T-helper 2 cell treated with Interferon-gamma antibody and Interleukin-4, amounts not matched to agents 100 ng/mL and 5 ng/mL, for 36 hours (primary cell): Measurements from ENCODE around the gene PXN. TPM values are rescaled to one million over a fixed set of nuclear protein-coding genes. Genes with fewer than 3 reads are reported as not detected.

Source experiments
- intact Hi-C: fragments of 100-400 bp; cut with micrococcal nuclease; formaldehyde crosslinking; loops from one replicate; pipeline ENCODE4 v1.15.1; 2023
- total RNA-seq: library from RNA; stranded (reverse); gene quantifications from 2 replicates; pipeline ENCODE4 v1.2.3, GENCODE V29; 2022

The PXN gene
- total RNA-seq, result 177 and 182 TPM in 2 replicates

DNA sequence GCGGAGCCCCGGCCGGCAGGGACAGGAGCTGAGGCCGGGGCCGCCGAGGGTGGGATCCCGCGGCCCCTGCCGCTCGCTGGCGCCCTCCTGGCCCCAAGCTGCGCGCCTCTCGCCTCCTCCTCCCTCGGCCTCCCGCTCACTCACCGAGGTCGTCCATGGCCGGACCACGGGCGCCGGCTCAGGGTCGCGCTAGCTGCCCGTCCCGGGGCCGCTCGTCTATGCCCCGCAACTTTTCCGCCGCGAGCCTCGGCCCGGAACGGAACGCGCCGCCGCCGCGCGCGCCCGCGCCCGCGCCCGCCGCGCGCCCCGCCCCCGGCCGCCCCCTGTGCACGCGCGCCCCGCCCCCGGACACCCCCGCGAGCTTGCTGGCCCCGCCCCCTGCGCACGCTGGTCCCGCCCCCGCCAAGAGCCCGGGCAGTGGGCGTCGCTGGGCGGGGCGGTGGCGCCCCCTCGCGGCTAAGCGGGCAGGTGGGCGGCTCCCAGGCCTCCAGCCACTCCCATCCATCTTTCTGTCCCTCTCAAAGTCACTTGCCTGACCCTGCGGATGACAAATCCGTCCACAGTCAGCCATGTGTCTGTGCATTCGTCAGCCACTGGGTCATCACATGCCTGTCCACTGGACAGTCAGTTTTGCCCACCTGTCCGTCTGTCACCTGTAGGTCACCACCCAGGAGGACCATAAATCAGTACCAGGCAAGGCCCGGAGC is at the start of gene PXN:
Gene PXN, minus strand, starts transcription at position 258 of the 707 bp plus-strand sequence. Its CDS starts 101 bp downstream, at position 157.
- intact Hi-C loops, result loop anchor here (1.0 to 2.0 kb wide), 3 partner anchors 13 to 65 kb away; partner anchors contain the start of gene RPLP0

DNA sequence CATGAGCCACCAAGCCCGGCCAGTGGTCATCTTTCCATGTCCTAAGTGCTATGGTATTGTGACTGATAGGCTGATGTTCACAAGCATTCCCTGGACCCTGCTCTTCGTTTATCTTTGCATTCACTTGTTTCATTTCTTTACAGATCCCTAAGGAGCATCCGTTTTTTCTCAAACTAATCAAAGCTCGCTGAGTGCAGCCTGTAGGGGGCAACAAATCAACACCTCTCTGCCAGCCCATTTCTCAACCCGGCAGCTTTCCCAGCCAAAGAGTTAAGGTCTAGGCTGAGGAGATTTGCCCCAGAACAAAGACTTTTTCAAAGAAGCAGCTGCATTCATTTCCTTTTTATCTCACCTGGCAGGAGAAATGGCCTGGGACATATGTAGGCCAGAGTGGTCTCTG is 48.7 kb upstream of the PXN start:
- intact Hi-C loops, result no loop called here

DNA sequence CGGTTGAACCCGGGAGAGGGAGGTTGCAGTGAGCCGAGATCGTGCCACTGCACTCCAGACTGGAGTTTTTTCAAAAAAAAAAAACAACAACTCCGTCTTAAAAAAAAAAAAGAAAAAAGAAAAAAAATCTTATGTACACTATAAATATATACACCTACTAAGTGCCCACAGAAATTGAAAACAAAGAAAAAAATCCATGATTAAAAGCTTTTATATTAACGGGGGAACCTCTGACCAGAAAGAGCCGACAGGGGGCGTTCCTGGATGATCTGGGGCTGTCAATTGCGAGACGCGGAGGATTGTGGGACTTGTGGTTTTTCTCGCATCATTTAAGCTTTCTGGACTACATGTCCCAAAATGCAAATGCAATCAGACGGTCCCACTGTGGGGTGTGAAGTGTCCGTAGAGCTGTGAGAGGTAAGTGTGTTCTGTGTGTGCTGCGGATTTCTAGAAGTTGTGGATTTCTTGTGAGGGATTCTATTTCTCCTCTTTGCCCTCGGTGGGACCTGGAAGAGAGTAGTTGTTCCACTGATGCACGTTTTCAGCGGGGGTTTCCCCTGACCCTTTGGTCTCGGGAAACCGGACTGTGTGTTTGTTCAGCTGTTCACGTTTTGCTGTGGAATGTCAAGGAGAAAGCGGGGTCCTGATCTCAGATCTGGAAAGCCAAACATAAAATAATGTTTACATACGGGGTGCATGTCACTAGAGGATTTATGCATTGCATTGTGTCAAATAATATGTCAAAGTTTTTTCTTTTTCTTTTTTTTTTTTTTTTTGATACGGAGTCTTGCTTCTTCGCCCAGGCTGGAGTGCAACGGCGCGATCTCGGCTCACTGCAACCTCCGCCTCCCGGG is 36.7 kb upstream of the PXN start, which contains the start of gene SIRT4:
Gene SIRT4, plus strand, starts transcription at position 360 of the 854 bp plus-strand sequence. CDS start 1,241 bp downstream, outside the sequence.
- intact Hi-C loops, result loop anchor here (1.0 kb wide), 2 partner anchors 9 to 15 kb away; partner anchors contain the start of gene RNU4-1

DNA sequence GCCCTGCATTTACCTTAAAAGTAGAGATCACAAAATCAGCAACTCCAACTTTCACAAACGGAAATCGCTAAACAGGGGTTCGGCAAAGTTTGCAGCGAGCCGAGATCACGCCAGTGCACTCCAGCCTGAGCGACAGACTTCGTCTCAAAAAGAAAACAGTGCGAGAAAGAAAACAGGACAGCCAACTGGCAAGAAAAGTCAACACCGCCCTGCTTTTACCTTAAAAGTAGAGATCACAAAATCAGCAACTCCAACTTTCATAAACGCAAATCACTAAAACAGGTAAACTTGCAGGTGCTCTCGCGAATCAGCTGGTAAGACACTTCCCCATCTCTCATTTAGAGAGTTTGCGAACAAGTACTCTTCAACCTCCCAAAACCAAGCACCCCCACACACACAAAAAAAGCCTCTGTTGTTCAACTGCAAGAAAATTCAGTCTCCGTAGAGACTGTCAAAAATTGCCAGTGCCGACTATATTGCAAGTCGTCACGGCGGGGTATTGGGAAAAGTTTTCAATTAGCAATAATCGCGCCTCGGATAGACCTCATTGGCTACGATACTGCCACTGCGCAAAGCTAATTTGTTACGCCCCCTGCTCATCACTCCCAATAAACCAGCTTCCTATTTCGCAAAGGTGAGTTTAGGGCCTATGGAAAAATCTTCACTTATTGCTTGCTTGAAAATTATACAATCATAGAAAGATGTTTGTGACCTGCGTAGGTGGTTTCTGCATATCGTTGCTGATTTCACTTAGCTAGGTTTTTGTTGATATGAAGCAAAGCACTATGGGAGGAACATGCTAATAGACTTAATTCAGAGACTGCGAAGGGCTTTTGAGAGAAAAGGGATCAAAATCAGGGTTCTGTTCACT is 27.4 kb upstream of the PXN start, which contains the start of gene RNU4-1:
Gene RNU4-1, minus strand, starts transcription at position 577 of the 871 bp plus-strand sequence.
- intact Hi-C loops, result loop anchor here (1.0 to 10.0 kb wide), 7 partner anchors 9 to 304 kb away; partner anchors contain the start of genes BICDL1, COX6A1, RAB35 and SIRT4

- intact Hi-C loops, result loop anchor here (1.0 to 10.0 kb wide), 5 partner anchors 40 to 303 kb away; partner anchors contain the start of genes BICDL1, COX6A1 and RAB35
Observed at GRCh38 chr12:120292411-120292660, 26.8 kb upstream of the PXN start.

- intact Hi-C loops, result loop anchor here (1.0 to 10.0 kb wide), 4 partner anchors 62 to 278 kb away; partner anchors contain the start of genes RAB35 and RPLP0
Observed at GRCh38 chr12:120290609-120291305, 25.2 kb upstream of the PXN start.

DNA sequence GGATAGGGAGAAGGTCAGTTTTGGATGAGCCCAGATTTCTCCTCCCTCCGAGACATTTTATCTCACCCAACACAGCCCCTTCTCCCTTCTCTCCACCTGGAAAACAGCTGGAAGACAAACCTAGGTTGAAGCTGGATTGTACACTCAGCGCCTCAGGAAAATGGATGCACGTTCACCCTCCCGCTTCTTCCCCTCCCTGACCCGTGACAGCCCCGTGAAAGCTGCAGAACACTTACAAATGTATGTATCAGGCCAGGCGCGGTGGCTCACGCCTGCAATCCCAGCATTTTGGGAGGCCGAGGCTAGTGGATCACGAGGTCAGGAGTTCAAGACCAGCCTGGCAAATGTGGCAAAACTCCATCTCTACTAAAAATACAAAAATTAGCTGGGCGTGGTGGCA is 22.0 kb upstream of the PXN start:
- intact Hi-C loops, result no loop called here

DNA sequence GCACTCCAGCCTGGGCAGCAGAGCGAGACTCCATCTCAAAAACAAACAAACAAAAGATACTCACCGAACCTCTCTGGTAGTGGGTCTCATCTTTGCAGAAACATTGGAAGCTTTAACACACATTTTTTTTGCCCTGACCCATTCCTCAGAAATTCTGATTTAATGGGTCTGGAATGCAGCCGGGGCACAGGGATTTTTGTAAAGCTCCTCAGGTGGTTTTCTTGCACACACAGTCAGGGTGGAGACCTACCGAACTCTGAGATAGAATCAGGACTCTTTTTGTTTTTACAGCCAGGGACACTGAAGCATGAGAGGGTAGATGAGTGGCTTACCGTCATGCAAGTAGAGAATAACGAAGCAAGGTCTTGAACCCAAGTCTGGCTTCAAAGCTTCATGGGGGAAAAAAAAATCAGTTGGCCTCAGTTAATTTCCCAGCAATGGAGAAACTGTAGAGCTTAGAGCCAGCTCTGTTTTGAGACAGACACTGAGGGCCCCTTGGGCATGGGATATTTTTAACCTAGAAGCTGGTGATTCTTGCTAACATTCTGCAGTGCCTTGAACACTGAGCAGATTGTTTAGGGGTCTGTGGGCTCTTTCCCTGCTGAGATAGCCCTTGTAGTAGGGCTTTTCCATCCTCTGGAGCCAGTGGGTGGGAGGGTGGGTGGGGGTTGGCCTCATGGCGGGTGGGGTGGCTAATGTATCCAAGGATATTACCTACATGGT is 21.4 kb upstream of the PXN start:
- intact Hi-C loops, result no loop called here

GRCh38 chr12:120284381-120284780 is 18.9 kb upstream of the PXN start:
- intact Hi-C loops, result no loop called here

DNA sequence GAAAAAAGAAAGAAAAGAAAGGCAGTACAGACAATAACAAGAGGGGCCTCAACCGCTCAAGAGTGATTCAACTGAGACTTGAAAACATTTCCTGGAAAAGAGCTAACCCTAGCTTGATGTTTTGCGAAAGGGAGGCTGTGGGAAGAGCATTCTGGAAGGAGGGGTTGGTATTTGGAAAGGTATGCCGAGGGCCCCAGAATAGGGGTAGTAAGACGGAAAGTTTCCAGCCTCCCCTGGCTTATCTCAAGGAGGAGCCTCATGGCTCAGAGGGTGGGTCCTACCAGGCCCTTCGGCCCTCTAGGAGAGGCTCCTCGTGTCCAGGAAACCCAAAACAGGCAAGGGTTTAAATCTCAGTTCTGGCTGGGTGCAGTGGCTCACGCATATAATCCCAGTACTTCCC is 17.8 kb upstream of the PXN start:
- intact Hi-C loops, result no loop called here

DNA sequence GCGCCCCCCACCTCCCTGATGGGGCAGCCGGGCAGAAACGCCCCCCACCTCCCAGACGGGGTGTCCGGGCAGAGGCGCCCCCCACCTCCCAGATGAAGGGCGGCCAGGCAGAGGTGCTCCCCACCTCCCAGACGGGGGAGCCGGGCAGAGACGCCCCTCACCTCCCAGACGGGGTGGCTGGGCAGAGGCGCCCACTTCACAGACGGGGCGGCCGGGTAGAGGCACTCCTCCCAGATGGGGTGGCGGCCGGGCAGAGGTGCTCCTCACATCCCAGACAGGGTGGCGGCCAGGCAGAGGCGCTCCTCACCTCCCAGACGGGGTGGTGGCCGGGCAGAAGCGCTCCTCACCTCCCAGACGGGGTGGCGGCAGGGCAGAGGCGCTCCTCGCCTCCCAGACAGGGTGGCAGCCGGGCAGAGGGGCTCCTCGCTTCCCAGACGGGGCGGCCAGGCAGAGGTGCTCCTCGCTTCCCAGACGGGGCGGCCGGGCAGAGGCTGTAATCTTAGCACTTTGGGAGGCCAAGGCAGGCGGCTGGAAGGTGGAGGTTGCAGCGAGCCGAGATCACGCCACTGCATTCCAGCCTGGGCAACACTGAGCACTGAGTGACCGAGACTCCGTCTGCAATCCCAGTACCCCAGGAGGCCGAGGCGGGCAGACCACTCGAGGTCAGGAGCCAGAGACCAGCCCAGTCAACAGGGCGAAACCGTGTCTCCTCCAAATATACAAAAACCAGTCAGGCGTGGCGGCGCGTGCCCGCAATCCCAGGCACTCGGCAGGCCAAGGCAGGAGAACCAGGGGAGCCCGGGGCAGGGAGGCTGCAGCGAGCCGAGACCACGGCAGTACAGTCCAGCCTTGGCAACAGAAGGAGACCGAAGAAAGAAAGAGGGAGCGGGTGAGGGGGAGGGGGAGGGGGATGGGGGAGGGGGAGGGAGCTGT is 12.9 kb upstream of the PXN start:
- intact Hi-C loops, result no loop called here

DNA sequence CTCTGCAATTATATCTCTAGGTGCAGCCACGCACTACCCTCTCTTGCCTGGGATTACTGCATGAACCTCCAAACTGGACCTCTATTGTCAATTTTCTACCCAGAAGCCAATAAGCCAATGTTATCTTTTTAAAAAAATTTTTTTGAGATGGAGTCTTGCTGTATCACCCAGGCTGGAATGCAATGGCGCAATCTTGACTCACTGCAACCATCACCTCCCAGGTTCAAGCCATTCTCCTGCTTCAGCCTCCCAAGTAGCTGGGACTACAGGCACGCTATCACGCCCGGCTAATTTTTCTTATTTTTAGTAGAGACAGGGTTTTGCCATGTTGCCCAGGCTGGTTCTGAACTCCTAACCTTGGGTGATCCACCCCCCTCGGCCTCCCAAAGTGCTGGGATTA is 11.2 kb upstream of the PXN start:
- intact Hi-C loops, result no loop called here

- intact Hi-C loops, result no loop called here
Observed at GRCh38 chr12:120267736-120268135, 2.2 kb upstream of the PXN start.

- intact Hi-C loops, result no loop called here
Observed at GRCh38 chr12:120266180-120266870, 795 bp upstream of the PXN start.

DNA sequence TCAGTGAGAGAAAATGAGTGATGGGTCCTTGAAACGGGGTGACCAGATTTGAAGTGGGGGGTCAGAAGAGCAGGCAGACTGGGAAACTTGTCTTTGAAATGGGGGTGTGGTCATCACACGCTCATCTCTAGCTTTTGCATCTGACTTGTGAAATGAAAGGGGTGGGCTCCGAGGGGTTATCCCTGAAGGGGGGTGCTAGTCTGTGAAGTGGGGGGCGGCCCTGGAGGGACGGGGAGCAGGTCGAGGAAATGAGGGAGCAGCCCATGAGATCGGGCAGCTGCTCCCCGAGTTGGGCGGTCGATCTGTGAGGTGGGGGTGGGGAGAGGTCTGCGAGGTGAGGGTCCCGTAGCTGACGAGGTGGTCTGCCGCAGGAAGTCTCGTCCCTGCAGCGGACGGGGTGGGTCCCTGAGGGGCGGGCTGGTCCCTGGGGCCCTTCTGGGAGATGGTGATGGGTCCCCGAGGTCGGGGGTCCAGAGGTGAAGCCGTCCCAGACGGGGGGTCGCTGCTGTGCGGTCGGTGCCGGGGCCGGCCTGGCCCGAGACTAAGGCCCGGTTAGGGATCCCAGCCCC is 542 bp downstream of the PXN start:
- intact Hi-C loops, result loop anchor here (1.0 to 2.0 kb wide), 3 partner anchors 13 to 64 kb away; partner anchors contain the start of gene RPLP0

DNA sequence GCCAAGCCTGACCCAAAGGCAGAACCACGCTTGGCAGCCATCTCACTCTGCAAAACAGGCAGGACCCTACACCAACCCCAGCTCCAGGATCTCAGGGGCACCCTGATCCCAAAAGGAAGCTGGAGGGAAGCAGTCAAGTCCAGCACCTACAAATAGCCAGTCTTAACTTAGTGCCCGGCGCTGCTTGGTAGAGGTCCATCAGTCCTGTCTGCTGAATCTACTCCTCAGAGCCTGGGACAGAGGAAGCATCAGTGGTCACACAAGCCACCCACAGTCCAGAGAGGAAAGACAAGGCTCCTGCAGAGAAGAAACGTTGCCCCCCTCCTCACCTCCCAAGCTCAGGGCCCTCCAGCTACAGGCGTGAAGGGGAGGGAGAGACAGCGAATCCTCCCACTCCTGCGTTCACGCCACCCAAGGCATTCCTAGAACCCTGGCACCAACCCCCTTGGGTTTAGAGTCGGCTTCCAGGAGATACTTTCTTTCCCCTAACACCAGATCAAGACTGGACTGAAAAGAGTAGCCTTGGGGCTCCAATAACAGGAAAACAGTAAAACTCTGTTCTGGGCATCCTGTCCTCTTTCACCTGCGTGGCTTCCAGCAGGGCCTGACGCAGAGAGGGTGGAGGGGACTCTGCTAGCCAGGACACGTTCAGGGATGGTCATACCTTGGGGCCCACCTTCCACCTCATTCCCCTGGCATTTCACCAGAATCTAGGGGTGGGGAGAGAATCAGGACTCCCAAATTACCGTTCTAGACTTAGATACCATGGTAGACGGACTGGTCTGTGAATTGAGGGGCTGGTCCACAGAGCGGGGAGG is 1.2 kb downstream of the PXN start:
- intact Hi-C loops, result loop anchor here (2.0 kb wide), 1 partner anchor 63 kb away; the partner anchor contains the start of gene RPLP0

DNA sequence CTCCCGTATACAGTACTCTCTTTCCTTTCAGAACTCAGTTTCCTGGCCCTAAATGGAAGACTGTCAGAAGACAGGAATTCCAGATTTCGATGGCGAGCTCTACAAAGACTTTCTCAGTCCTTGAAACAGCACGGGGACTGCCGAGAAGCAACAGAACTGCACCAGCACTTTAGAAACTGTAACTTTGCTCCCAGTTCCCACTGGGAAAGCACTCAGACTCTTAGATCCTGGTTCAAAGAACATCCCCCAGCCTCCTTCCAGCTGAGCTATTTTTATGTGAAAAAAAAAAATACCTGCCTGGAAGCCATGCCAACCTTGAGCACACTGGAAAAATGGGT is 1.8 kb downstream of the PXN start:
- intact Hi-C loops, result loop anchor here (1.0 to 2.0 kb wide), 2 partner anchors 32 to 63 kb away; partner anchors contain the start of gene RPLP0
